Retinal pigment epithelial cell (primary cell): ENCODE results near the gene TOMM20.

Source experiments
- DNase-seq: peaks from one replicate; pipeline ENCODE4 v3.0.0-alpha.2; 2010; ENCODE audit warnings: low read depth
- H3K4me3 ChIP-seq: 2 replicates; pipeline ENCODE4 v1.5.1; 2011; ENCODE audit warnings: mild to moderate bottlenecking, low read length, control low read depth, moderate library complexity
- TF ChIP-seq, protein P1 (sequence below): conservative IDR thresholded peaks from 2 replicates; pipeline ENCODE4 v1.5.1; 2011; ENCODE audit warnings: low read depth, low read length, control low read depth, inconsistent platforms

TOMM20 gene

DNA sequence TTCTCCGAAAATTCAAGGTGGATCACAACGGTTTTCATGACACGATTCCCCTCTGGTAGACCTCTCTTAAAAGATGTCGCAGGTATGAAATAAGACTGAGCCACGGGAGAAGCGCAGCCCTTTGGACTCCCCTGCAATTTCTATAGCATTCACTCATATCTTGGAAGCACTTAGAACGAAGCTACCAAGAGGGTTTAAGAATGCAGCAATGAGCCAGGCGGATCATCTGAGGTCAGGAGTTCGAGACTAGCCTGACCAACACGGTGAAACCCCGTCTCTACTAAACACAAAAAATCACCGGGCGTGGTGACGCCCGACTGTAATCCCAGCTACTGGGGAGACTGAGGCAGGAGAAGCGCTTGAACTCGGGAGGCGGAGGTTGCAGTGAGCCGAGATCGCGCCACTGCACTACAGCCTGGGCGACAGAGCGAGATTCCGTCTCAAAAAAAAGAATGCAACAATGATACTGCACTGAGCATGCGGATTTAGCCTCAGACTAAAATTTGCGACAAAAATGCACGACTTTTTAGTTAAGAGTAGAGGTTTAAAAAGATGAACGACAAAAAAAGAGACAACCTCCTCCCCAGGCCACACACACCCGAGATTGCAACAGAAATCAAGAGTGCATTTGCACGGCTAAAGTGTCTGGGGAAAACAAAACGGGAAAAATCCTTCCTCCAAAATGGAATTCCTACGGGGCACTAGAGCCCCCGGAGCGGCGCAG lies 743 bp downstream of the TOMM20 start:
- H3K4me3 ChIP-seq: peak overlapping the region; percentile 94
- DNase-seq: no peak
- TF ChIP-seq, protein P1, sequence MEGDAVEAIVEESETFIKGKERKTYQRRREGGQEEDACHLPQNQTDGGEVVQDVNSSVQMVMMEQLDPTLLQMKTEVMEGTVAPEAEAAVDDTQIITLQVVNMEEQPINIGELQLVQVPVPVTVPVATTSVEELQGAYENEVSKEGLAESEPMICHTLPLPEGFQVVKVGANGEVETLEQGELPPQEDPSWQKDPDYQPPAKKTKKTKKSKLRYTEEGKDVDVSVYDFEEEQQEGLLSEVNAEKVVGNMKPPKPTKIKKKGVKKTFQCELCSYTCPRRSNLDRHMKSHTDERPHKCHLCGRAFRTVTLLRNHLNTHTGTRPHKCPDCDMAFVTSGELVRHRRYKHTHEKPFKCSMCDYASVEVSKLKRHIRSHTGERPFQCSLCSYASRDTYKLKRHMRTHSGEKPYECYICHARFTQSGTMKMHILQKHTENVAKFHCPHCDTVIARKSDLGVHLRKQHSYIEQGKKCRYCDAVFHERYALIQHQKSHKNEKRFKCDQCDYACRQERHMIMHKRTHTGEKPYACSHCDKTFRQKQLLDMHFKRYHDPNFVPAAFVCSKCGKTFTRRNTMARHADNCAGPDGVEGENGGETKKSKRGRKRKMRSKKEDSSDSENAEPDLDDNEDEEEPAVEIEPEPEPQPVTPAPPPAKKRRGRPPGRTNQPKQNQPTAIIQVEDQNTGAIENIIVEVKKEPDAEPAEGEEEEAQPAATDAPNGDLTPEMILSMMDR: no peak

GRCh38 chr1:235127203-235127602 lies 1.4 kb downstream of the TOMM20 start:
- TF ChIP-seq, protein P1: no peak
- peak overlapping the region; percentile 94 for H3K4me3 ChIP-seq
- DNase-seq: no peak

DNA sequence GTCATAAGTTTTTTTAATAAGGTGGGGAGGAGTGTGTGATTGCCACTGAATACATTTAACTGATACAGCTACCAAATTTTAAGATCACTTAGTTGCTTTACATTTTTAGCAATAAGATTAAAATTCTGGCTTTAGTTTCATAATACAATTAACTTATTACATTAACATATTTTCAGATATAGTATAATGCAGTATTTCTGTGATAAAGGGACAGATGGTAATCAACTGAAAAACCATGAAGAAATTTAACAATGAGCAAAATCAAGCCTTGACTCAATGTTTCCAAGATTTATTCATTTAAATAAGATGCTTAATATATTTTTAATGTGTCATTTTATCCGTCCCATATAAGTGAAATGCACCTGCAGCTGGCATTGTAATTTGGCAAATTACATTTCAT lies 4.0 kb downstream of the TOMM20 start:
- TF ChIP-seq, protein P1: no peak
- no peak for DNase-seq

DNA sequence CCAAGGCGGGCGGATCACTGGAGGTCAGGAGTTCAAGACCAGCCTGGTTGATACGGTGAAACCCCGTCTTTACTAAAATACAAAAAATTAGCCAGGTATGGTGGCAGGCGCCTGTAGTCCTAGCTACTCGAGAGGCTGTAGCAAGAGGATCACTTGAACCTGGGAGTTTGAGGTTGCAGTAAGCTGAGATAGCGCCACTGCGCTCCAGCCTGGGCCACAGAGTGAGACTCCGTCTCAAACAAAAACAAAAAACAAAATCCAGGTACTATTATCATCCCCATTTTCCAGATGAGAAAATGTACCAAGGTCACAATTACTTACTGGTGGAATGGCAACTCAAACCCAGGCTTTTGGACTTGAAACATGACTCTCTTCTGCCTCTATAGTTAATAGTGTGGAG lies 4.5 kb downstream of the TOMM20 start:
- TF ChIP-seq, protein P1: no peak
- no peak for DNase-seq
- H3K4me3 ChIP-seq: no peak overlapping the region

More for the DNA sequence above, 4.0 kb downstream of the TOMM20 start:
- H3K4me3 ChIP-seq: no peak overlapping the region

DNA sequence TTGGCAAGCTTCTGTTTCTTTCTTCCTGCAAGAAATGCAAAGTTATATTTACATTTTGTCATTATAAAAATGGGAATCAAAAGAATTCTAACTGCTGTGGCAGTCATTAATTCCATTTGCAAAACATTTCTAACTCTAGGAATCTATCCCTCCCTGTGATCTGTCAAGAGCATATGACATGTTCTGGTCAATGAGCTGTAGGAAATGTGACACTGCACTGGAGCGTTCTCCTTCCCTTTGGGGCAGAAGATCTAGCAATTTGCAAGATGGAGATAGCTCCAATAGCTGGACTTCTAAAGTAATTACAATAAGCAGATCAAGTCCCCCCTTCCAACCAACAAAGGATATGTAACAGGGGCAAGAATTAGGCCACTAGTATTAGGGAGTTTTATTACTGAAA lies 6.3 kb downstream of the TOMM20 start:
- DNase-seq: no peak
- TF ChIP-seq, protein P1: no peak
- no peak overlapping the region for H3K4me3 ChIP-seq

- DNase-seq: no peak
- TF ChIP-seq, protein P1: no peak
- H3K4me3 ChIP-seq: no peak overlapping the region
Measured at GRCh38 chr1:235113183-235113917, 15.3 kb downstream of the TOMM20 start.
